ENCODE measurements around the gene ARSD. TPM values are rescaled to one million over a fixed set of nuclear protein-coding genes. Genes with fewer than 3 reads are reported as not detected.

ARSD gene
- total RNA-seq, 1 experiment from 2014 or later, result 10.3 TPM

- Histone ChIP-seq H3T11ph (ENCODE audit: low read length) (no peak overlapping the region), H3K27ac (ENCODE audit: insufficient read length, low read depth, low read length) (no peak overlapping the region), H3K56ac (ENCODE audit: insufficient read length, low read depth, low read length) (no peak overlapping the region), H4K91ac (ENCODE audit: insufficient read length, low read depth, low read length) (no peak overlapping the region), H2AK5ac (ENCODE audit: insufficient read length, low read length) (no peak overlapping the region), H4K8ac (replicated peaks; ENCODE audit: insufficient read length, low read depth, low read length) (no peak overlapping the region), H2BK15ac (ENCODE audit: low read depth, low read length) (no peak overlapping the region), H2BK12ac (ENCODE audit: insufficient read length, low read depth, low read length) (no peak overlapping the region), H2BK20ac (ENCODE audit: low read depth, low read length, poor library complexity, severe bottlenecking) (no peak overlapping the region), H3K4ac (ENCODE audit: low read depth, low read length) (no peak overlapping the region), H3K9ac (ENCODE audit: extremely low read depth, insufficient read length, low read length) (no peak overlapping the region), H2BK5ac (ENCODE audit: insufficient read length, low read length) (no peak overlapping the region), H2AFZ (ENCODE audit: low read length) (no peak overlapping the region), H3K27me3 (ENCODE audit: insufficient read depth, low read length) (no peaks in the 10 kb centered on the region), H3K9me3 (ENCODE audit: control insufficient read depth, low read depth, low read length) (no peaks in the 10 kb centered on the region), H3K14ac (ENCODE audit: insufficient read depth, low read length) (no peak overlapping the region), H3K4me1 (ENCODE audit: insufficient read depth, low read length) (no peaks in the 10 kb centered on the region), H3K79me2 (ENCODE audit: insufficient read depth, low read length) (no peaks in the 10 kb centered on the region), H4K5ac (ENCODE audit: insufficient read length, low read depth, low read length) (no peak overlapping the region), H2BK120ac (ENCODE audit: low read depth, low read length, poor library complexity, severe bottlenecking) (no peak overlapping the region), H3K18ac (ENCODE audit: insufficient read length, low read depth, low read length) (no peak overlapping the region), H3K4me2 (ENCODE audit: insufficient read depth, insufficient read length, low read length) (no peak overlapping the region), H3K79me1 (ENCODE audit: insufficient read depth, low read depth, low read length, poor library complexity, severe bottlenecking) (no peaks in the 10 kb centered on the region), H3K23me2 (ENCODE audit: insufficient read length, low read depth, low read length, poor library complexity, severe bottlenecking) (no peaks in the 10 kb centered on the region), H3K23ac (ENCODE audit: insufficient read length, low read depth, low read length) (no peak overlapping the region), H4K20me1 (ENCODE audit: control insufficient read depth, insufficient read depth, insufficient read length) (no peaks in the 10 kb centered on the region)
- TF ChIP-seq, protein P1, sequence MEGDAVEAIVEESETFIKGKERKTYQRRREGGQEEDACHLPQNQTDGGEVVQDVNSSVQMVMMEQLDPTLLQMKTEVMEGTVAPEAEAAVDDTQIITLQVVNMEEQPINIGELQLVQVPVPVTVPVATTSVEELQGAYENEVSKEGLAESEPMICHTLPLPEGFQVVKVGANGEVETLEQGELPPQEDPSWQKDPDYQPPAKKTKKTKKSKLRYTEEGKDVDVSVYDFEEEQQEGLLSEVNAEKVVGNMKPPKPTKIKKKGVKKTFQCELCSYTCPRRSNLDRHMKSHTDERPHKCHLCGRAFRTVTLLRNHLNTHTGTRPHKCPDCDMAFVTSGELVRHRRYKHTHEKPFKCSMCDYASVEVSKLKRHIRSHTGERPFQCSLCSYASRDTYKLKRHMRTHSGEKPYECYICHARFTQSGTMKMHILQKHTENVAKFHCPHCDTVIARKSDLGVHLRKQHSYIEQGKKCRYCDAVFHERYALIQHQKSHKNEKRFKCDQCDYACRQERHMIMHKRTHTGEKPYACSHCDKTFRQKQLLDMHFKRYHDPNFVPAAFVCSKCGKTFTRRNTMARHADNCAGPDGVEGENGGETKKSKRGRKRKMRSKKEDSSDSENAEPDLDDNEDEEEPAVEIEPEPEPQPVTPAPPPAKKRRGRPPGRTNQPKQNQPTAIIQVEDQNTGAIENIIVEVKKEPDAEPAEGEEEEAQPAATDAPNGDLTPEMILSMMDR (conservative IDR thresholded peaks at IDR 0.05), result no peak
- no peaks in the 10 kb centered on the region for H3K27me3 Mint-ChIP-seq (ENCODE audit: low read depth)
- WGBS (ENCODE audit: extremely low coverage, insufficient read length, low lambda C conversion rate), result no CpG with 5 or more reads among the region's 3 CpGs
- peaks cover 5 to 12% of the 10 kb centered on the region in 2 experiments; a peak in 3 of 5 replicates for H3K9me3 Mint-ChIP-seq
- no peak overlapping the region for H3K4me3 Mint-ChIP-seq
- H3K4me1 Mint-ChIP-seq, result peaks cover 12 to 14% of the 10 kb centered on the region in 2 experiments
- H3K36me3 Mint-ChIP-seq (ENCODE audit: insufficient read depth in 1 of 3, low read depth in 3 of 3), result peaks cover 29 to 52% (median 40%) of the 10 kb centered on the region in 3 experiments
- H3K27ac Mint-ChIP-seq, result no peak overlapping the region
- no peak for DNase-seq
Measured at GRCh38 chrX:2875136-2875481, 54.0 kb downstream of the ARSD start.
